A549 (cell line): ENCODE results near the gene C3orf22. TPM values are rescaled to one million over a fixed set of nuclear protein-coding genes. Genes with fewer than 3 reads are reported as not detected.

Experiments
- ATAC-seq, 2 experiments: fragments of 200-7000 bp in 1 of 2; fragments of >200 bp in 1 of 2; cut with Nextera tagmentation in 1 of 2; cut with Tn5 transposase in 1 of 2; 3 replicates each; pipeline versions ENCODE4 v1.8.0 to v1.9.1; 2018 to 2020; ENCODE audit warnings: mild to moderate bottlenecking in 1 of 2, moderate library complexity in 1 of 2
- CTCF ChIA-PET: fragments of 300-600 bp; sonication (Branson Sonifier 250); formaldehyde crosslinking; extraction: SDS; loops from one replicate; lab custom pipeline; 2021; ENCODE audit warnings: antibody characterized with exemption, inconsistent platforms; lab: Yijun Ruan, JAX
- POLR2A ChIA-PET: fragments of 350-600 bp; formaldehyde crosslinking; extraction: SDS; loops from one replicate; lab custom pipeline; 2021; ENCODE audit warnings: antibody characterized with exemption, inconsistent platforms; lab: Yijun Ruan, JAX
- DNase-seq, 2 experiments: peaks; one replicate each; pipeline versions ENCODE4 v3.0.0 to v3.0.0-alpha.2; 2011 to 2016; ENCODE audit warnings: low read depth in 1 of 2, low spot score in 1 of 2
- FAIRE-seq: peaks from 2 replicates; lab custom pipeline; 2011; peaks lifted over from hg19 to GRCh38; lab: Jason Lieb, UNC
- H3K27ac ChIP-seq, 2 experiments: fragments of >200 bp; sonication (Bioruptor Twin); formaldehyde crosslinking; 3 replicates each; pipeline ENCODE4 v1.5.1; 2016 to 2017
- H3K4me1 ChIP-seq: fragments of >200 bp; sonication (Bioruptor Twin); formaldehyde crosslinking; 3 replicates; pipeline ENCODE4 v1.6.1; 2016
- H3K4me2 ChIP-seq: fragments of >200 bp; sonication (Bioruptor Twin); formaldehyde crosslinking; 3 replicates; pipeline ENCODE4 v1.6.1; 2016
- H3K4me3 ChIP-seq: fragments of >200 bp; sonication (Bioruptor Twin); formaldehyde crosslinking; 3 replicates; pipeline ENCODE4 v1.5.1; 2016
- H3K9me3 ChIP-seq: fragments of >200 bp; sonication (Bioruptor Twin); formaldehyde crosslinking; 3 replicates; pipeline ENCODE4 v1.6.1; 2016
- BHLHE40 ChIP-seq: IDR thresholded peaks from 2 replicates; pipeline ENCODE4 v1.6.1; 2012; ENCODE audit warnings: low read depth, low read length, inconsistent platforms
- CBX2 ChIP-seq: fragments of 200-600 bp; sonication (generic); IDR thresholded peaks from 2 replicates; pipeline ENCODE4 v1.6.1; 2016; ENCODE audit warnings: low read depth, mild to moderate bottlenecking, borderline replicate concordance
- CEBPB ChIP-seq, 2 experiments: fragments of >200 bp in 1 of 2; sonication (Bioruptor Twin) in 1 of 2; formaldehyde crosslinking in 1 of 2; IDR thresholded peaks; 2 replicates each; pipeline ENCODE4 v1.6.1; 2012 to 2016
- CHD2 ChIP-seq: fragments of 150-350 bp; IDR thresholded peaks from 2 replicates; pipeline ENCODE4 v1.6.1; 2014; ENCODE audit warnings: low read length; ENCODE audit not compliant: partially characterized antibody
- EHMT2 ChIP-seq: fragments of 200-600 bp; sonication (generic); IDR thresholded peaks from 2 replicates; pipeline ENCODE4 v1.6.1; 2016; ENCODE audit warnings: antibody characterized with exemption, low read depth, mild to moderate bottlenecking, moderate library complexity
- ESRRA ChIP-seq: fragments of 150-350 bp; IDR thresholded peaks from 2 replicates; pipeline ENCODE4 v1.6.1; 2014; ENCODE audit warnings: mild to moderate bottlenecking, low read length, borderline replicate concordance
- HDAC2 ChIP-seq: fragments of 200-600 bp; sonication (generic); IDR thresholded peaks from 2 replicates; pipeline ENCODE4 v1.6.1; 2016
- HEYL ChIP-seq: fragments of 250-450 bp; sonication (Bioruptor Pico); IDR thresholded peaks from 2 replicates; pipeline ENCODE4 v1.8.0; 2021; ENCODE audit warnings: mild to moderate bottlenecking, moderate library complexity
- HOXB13 ChIP-seq: fragments of 250-450 bp; sonication (Bioruptor Pico); IDR thresholded peaks from 2 replicates; pipeline ENCODE4 v1.5.0; 2020; ENCODE audit warnings: low read depth, mild to moderate bottlenecking, moderate library complexity
- KDM5A ChIP-seq: fragments of 200-600 bp; sonication (generic); IDR thresholded peaks from 2 replicates; pipeline ENCODE4 v1.6.1; 2016; ENCODE audit warnings: antibody characterized with exemption, mild to moderate bottlenecking
- MAFK ChIP-seq: fragments of 450-650 bp; IDR thresholded peaks from 2 replicates; pipeline ENCODE4 v1.6.1; 2014; ENCODE audit not compliant: partially characterized antibody
- MAZ ChIP-seq: fragments of 150-350 bp; IDR thresholded peaks from 2 replicates; pipeline ENCODE4 v1.6.1; 2014; ENCODE audit warnings: antibody characterized with exemption, low read depth, low read length, borderline replicate concordance
- MYC ChIP-seq: IDR thresholded peaks from 2 replicates; pipeline ENCODE4 v1.6.1; 2012; ENCODE audit warnings: mild to moderate bottlenecking, inconsistent platforms, low read length, improper control_type of control experiment, borderline replicate concordance
- NFE2L2 ChIP-seq: fragments of 150-350 bp; conservative IDR thresholded peaks from 2 replicates; pipeline ENCODE4 v1.6.1; 2014; ENCODE audit warnings: low read length
- NR3C1 ChIP-seq: fragments of >200 bp; sonication (Bioruptor Twin); formaldehyde crosslinking; IDR thresholded peaks from 3 replicates; pipeline ENCODE4 v1.6.1; 2017
- RAD21 ChIP-seq, 2 experiments: fragments of >200 bp in 1 of 2; sonication (Bioruptor Twin) in 1 of 2; formaldehyde crosslinking in 1 of 2; IDR thresholded peaks in 1 of 2; conservative IDR thresholded peaks in 1 of 2; 2 replicates in 1 of 2; 3 replicates in 1 of 2; pipeline ENCODE4 v1.6.1; 2012 to 2018; ENCODE audit warnings: inconsistent platforms in 1 of 2
- RCOR1 ChIP-seq: fragments of 150-350 bp; IDR thresholded peaks from 2 replicates; pipeline ENCODE4 v1.6.1; 2014; ENCODE audit warnings: antibody characterized with exemption, low read length, low read depth
- SMC3 ChIP-seq: fragments of >200 bp; sonication (Bioruptor Twin); formaldehyde crosslinking; IDR thresholded peaks from 3 replicates; pipeline ENCODE4 v1.6.1; 2018; ENCODE audit warnings: inconsistent platforms
- ZC3H11A ChIP-seq: fragments of 450-650 bp; IDR thresholded peaks from 2 replicates; pipeline ENCODE4 v1.6.1; 2014; ENCODE audit warnings: antibody characterized with exemption, mild to moderate bottlenecking
- ZNF302 ChIP-seq: fragments of 250-450 bp; sonication (Bioruptor Pico); IDR thresholded peaks from 2 replicates; pipeline ENCODE4 v1.9.0; 2021; ENCODE audit warnings: inconsistent platforms, mild to moderate bottlenecking, moderate library complexity
- WGBS: methylation state at CpG from one replicate; pipeline ENCODE4 v1.1.6; 2017; ENCODE audit errors: missing lambda C conversion rate; 5-methylcytosine and 5-hydroxymethylcytosine counted together
- polyA plus RNA-seq, 4 experiments: library from polyadenylated mRNA; depleted of rRNA in 3 of 4; stranded (reverse); fragments of >200 nt; fragmentation: RNase III in 1 of 4; extraction: RNeasy Plus Mini Kit Qiagen cat#74134 plus additional on column Dnase treatment in 1 of 4; gene quantifications; 2 replicates in 3 of 4; 3 replicates in 1 of 4; pipeline ENCODE4 v1.2.3, GENCODE V29; 2011 to 2017
- TF ChIP-seq, protein P1 (sequence below): fragments of 200-600 bp; sonication (generic); IDR thresholded peaks from 2 replicates; pipeline ENCODE4 v1.6.1; 2016; ENCODE audit warnings: antibody characterized with exemption, mild to moderate bottlenecking, moderate library complexity
- TF ChIP-seq, protein P2 (sequence below): fragments of 250-450 bp; sonication (Bioruptor Pico); IDR thresholded peaks from 2 replicates; pipeline ENCODE4 v1.5.0; 2021; ENCODE audit warnings: mild to moderate bottlenecking, moderate library complexity, borderline replicate concordance
- TF ChIP-seq, protein P3 (sequence below): IDR thresholded peaks from 2 replicates; pipeline ENCODE4 v1.6.1; 2012

C3orf22 gene
- polyA plus RNA-seq, 2 of the 4 experiments (the other 2 are of a cell fraction): not detected

DNA sequence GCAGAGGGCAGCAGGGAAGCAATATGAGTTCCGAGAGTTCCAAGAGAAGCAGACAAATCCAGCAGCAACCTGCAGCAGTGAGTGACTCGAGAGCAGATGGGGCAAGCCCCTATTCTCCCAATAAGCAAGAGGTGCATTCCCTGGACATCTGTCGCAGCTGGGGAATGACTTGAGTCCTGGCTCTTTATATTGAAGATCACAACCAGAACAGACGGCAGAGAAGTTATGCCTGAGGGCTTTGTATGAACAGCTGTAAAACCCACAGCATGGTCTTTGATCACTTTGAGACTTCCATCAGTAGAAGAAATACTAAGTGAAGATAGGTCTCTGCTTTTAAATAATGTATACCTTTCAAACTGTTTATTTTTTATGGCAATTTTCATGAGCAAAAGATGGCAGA is 23.6 kb upstream of the C3orf22 start:
- ATAC-seq: no peak
- H3K4me2 ChIP-seq: no peak overlapping the region
- POLR2A ChIA-PET: no interaction called here
- H3K4me1 ChIP-seq: no peaks in the 10 kb centered on the region
- TF ChIP-seq, protein P1, sequence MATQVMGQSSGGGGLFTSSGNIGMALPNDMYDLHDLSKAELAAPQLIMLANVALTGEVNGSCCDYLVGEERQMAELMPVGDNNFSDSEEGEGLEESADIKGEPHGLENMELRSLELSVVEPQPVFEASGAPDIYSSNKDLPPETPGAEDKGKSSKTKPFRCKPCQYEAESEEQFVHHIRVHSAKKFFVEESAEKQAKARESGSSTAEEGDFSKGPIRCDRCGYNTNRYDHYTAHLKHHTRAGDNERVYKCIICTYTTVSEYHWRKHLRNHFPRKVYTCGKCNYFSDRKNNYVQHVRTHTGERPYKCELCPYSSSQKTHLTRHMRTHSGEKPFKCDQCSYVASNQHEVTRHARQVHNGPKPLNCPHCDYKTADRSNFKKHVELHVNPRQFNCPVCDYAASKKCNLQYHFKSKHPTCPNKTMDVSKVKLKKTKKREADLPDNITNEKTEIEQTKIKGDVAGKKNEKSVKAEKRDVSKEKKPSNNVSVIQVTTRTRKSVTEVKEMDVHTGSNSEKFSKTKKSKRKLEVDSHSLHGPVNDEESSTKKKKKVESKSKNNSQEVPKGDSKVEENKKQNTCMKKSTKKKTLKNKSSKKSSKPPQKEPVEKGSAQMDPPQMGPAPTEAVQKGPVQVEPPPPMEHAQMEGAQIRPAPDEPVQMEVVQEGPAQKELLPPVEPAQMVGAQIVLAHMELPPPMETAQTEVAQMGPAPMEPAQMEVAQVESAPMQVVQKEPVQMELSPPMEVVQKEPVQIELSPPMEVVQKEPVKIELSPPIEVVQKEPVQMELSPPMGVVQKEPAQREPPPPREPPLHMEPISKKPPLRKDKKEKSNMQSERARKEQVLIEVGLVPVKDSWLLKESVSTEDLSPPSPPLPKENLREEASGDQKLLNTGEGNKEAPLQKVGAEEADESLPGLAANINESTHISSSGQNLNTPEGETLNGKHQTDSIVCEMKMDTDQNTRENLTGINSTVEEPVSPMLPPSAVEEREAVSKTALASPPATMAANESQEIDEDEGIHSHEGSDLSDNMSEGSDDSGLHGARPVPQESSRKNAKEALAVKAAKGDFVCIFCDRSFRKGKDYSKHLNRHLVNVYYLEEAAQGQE: no peak
- TF ChIP-seq MAZ (no peak), BHLHE40 (no peak), SMC3 (no peak), NR3C1 (no peak), CBX2 (no peak), NFE2L2 (no peak), CHD2 (no peak), KDM5A (no peak), RCOR1 (no peak), CEBPB (IDR thresholded peaks at IDR 0.05) (no peak), ZNF302 (CRISPR knock-in tag) (no peak), HEYL (CRISPR knock-in tag) (no peak), RAD21 (conservative IDR thresholded peaks at IDR 0.05 in 1 of 2, IDR thresholded peaks at IDR 0.05 in 1 of 2) (no peak), HOXB13 (CRISPR knock-in tag) (no peak), MYC (no peak), ESRRA (no peak), MAFK (no peak)
- TF ChIP-seq, protein P2, sequence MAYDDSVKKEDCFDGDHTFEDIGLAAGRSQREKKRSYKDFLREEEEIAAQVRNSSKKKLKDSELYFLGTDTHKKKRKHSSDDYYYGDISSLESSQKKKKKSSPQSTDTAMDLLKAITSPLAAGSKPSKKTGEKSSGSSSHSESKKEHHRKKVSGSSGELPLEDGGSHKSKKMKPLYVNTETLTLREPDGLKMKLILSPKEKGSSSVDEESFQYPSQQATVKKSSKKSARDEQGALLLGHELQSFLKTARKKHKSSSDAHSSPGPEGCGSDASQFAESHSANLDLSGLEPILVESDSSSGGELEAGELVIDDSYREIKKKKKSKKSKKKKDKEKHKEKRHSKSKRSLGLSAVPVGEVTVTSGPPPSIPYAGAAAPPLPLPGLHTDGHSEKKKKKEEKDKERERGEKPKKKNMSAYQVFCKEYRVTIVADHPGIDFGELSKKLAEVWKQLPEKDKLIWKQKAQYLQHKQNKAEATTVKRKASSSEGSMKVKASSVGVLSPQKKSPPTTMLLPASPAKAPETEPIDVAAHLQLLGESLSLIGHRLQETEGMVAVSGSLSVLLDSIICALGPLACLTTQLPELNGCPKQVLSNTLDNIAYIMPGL (CRISPR knock-in tag): no peak
- TF ChIP-seq, protein P3, sequence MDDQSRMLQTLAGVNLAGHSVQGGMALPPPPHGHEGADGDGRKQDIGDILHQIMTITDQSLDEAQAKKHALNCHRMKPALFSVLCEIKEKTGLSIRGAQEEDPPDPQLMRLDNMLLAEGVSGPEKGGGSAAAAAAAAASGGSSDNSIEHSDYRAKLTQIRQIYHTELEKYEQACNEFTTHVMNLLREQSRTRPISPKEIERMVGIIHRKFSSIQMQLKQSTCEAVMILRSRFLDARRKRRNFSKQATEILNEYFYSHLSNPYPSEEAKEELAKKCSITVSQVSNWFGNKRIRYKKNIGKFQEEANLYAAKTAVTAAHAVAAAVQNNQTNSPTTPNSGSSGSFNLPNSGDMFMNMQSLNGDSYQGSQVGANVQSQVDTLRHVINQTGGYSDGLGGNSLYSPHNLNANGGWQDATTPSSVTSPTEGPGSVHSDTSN: no peak
- H3K9me3 ChIP-seq: no peaks in the 10 kb centered on the region
- CTCF ChIA-PET: no interaction called here
- FAIRE-seq: no peak
- DNase-seq: no peak
- WGBS: 36% methylated on average over 4 of the region's 4 CpGs
- H3K4me3 ChIP-seq: no peak overlapping the region
- no peak overlapping the region for H3K27ac ChIP-seq

DNA sequence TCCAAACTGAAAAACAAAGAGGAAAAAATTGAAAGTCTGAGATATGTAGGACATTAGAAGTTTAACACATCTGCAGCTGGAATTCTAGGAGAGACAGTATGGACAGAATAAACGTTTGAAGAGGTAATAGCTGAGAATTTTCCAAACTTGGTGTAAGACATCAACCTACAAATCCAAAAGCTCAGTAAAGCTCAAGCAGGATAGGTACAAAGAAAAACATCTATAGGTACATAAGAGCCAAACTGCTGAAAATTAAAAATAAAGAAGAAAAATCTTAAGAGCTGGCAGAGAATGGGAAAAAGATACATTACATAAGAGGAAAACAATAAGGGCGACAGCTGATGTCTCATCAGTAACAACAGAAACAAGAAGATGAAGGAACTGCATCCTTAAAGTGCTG is 22.8 kb upstream of the C3orf22 start:
- no peak for ATAC-seq
- Histone ChIP-seq H3K4me2 (no peak overlapping the region), H3K4me3 (no peak overlapping the region), H3K4me1 (no peaks in the 10 kb centered on the region), H3K27ac (no peak overlapping the region), H3K9me3 (no peaks in the 10 kb centered on the region)
- 14% methylated on average over 2 of the region's 2 CpGs for WGBS
- FAIRE-seq: no peak
- DNase-seq: no peak
- ChIA-PET POLR2A (no interaction called here), CTCF (no interaction called here)
- no peak for TF ChIP-seq ZC3H11A
- no peak for TF ChIP-seq CEBPB (IDR thresholded peaks at IDR 0.05)
- TF ChIP-seq MAFK: no peak
- no peak for TF ChIP-seq EHMT2
- no peak for TF ChIP-seq HDAC2
- no peak for TF ChIP-seq RAD21 (conservative IDR thresholded peaks at IDR 0.05 in 1 of 2, IDR thresholded peaks at IDR 0.05 in 1 of 2)
